Measurements from ENCODE around the gene KLHL7.
"Not testable (repeated sequence)": the region's sequence is repeated elsewhere in the genome, so short reads cannot be mapped to it uniquely, and the experiment has no call there.

The KLHL7 gene

DNA sequence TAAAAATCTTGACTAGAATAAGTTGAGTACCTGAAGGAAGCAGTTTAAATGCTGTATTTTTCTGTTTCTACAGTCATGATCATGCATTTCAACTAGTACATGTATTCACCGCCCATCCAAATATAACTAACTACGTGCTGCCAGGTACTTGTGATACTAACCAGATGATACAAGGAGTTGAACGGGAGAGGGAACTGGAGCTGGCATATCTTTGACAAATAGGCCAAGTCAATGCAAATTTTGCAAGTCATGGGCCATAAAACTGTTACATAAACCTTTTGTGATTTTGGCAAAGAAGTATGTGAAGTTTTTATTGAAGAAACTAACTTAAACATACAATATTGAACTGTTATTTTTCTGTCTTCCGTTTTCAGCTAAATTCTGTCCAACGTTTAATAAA is 90.7 kb downstream of the KLHL7 start:
- no peaks in the 10 kb centered on the region for H3F3A ChIP-seq (ENCODE audit: low read depth)
- peaks cover 4% of the 10 kb centered on the region; the same call in 1 of the 2 replicates for H3K79me2 ChIP-seq (ENCODE audit: insufficient read depth, low read length)
- no peak overlapping the region for H3K4me3 ChIP-seq (ENCODE audit: low read length, poor library complexity, severe bottlenecking)
- H3K4me2 ChIP-seq (ENCODE audit: low read depth, low read length, poor library complexity, severe bottlenecking) = no peak overlapping the region
- no peak for TF ChIP-seq EZH2phosphoT487 (IDR thresholded peaks at IDR 0.05; ENCODE audit: borderline replicate concordance)
- TF ChIP-seq, protein P1, sequence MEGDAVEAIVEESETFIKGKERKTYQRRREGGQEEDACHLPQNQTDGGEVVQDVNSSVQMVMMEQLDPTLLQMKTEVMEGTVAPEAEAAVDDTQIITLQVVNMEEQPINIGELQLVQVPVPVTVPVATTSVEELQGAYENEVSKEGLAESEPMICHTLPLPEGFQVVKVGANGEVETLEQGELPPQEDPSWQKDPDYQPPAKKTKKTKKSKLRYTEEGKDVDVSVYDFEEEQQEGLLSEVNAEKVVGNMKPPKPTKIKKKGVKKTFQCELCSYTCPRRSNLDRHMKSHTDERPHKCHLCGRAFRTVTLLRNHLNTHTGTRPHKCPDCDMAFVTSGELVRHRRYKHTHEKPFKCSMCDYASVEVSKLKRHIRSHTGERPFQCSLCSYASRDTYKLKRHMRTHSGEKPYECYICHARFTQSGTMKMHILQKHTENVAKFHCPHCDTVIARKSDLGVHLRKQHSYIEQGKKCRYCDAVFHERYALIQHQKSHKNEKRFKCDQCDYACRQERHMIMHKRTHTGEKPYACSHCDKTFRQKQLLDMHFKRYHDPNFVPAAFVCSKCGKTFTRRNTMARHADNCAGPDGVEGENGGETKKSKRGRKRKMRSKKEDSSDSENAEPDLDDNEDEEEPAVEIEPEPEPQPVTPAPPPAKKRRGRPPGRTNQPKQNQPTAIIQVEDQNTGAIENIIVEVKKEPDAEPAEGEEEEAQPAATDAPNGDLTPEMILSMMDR (conservative IDR thresholded peaks at IDR 0.05; ENCODE audit: low read length) = no peak
- H3K36me3 ChIP-seq (ENCODE audit: insufficient read depth, low read length) = peaks cover 44% of the 10 kb centered on the region
- H3K27me3 ChIP-seq (ENCODE audit: insufficient read depth, low read length, poor library complexity, severe bottlenecking) = no peaks in the 10 kb centered on the region
- no peaks in the 10 kb centered on the region for H3K9me3 ChIP-seq (ENCODE audit: insufficient read depth, low read depth, low read length)
- no peaks in the 10 kb centered on the region for H3K4me1 ChIP-seq (ENCODE audit: insufficient read depth, low read length, poor library complexity, severe bottlenecking)
- no peaks in the 10 kb centered on the region for H3K9me2 ChIP-seq (replicated peaks; ENCODE audit: low read depth, low read length)
- no peak overlapping the region for H2AFZ ChIP-seq (ENCODE audit: low read length)
- no peaks in the 10 kb centered on the region for H4K20me1 ChIP-seq (ENCODE audit: insufficient read depth, low read length, poor library complexity, severe bottlenecking)
- H3K9ac ChIP-seq (ENCODE audit: low read depth, low read length, poor library complexity, severe bottlenecking) = no peak overlapping the region

GRCh38 chr7:23197745-23198144 is 92.2 kb downstream of the KLHL7 start:
- H2AFZ ChIP-seq (ENCODE audit: low read length); H3K4me2 ChIP-seq (ENCODE audit: low read depth, low read length, poor library complexity, severe bottlenecking); H3K9ac ChIP-seq (ENCODE audit: low read depth, low read length, poor library complexity, severe bottlenecking); H4K20me1 ChIP-seq (ENCODE audit: insufficient read depth, low read length, poor library complexity, severe bottlenecking); H3K4me1 ChIP-seq (ENCODE audit: insufficient read depth, low read length, poor library complexity, severe bottlenecking); H3K4me3 ChIP-seq (ENCODE audit: low read length, poor library complexity, severe bottlenecking); H3K27me3 ChIP-seq (ENCODE audit: insufficient read depth, low read length, poor library complexity, severe bottlenecking); H3K79me2 ChIP-seq (ENCODE audit: insufficient read depth, low read length); H3K9me2 ChIP-seq (replicated peaks; ENCODE audit: low read depth, low read length); H3K9me3 ChIP-seq (ENCODE audit: insufficient read depth, low read depth, low read length); H3F3A ChIP-seq (ENCODE audit: low read depth): not testable (repeated sequence)
- peaks cover 37% of the 10 kb centered on the region for H3K36me3 ChIP-seq (ENCODE audit: insufficient read depth, low read length)

- no peak overlapping the region for H2AFZ ChIP-seq (ENCODE audit: low read length)
- peaks cover 38% of the 10 kb centered on the region for H3K36me3 ChIP-seq (ENCODE audit: insufficient read depth, low read length)
- no peaks in the 10 kb centered on the region for H3K9me3 ChIP-seq (ENCODE audit: insufficient read depth, low read depth, low read length)
- no peaks in the 10 kb centered on the region for H3F3A ChIP-seq (ENCODE audit: low read depth)
- no peak overlapping the region for H3K4me2 ChIP-seq (ENCODE audit: low read depth, low read length, poor library complexity, severe bottlenecking)
- TF ChIP-seq EZH2phosphoT487 (IDR thresholded peaks at IDR 0.05; ENCODE audit: borderline replicate concordance) = no peak
- TF ChIP-seq, protein P1 (conservative IDR thresholded peaks at IDR 0.05; ENCODE audit: low read length) = no peak
- no peaks in the 10 kb centered on the region for H3K27me3 ChIP-seq (ENCODE audit: insufficient read depth, low read length, poor library complexity, severe bottlenecking)
- no peak overlapping the region for H3K4me3 ChIP-seq (ENCODE audit: low read length, poor library complexity, severe bottlenecking)
- H3K79me2 ChIP-seq (ENCODE audit: insufficient read depth, low read length) = no peaks in the 10 kb centered on the region
- no peak overlapping the region for H3K9ac ChIP-seq (ENCODE audit: low read depth, low read length, poor library complexity, severe bottlenecking)
- H4K20me1 ChIP-seq (ENCODE audit: insufficient read depth, low read length, poor library complexity, severe bottlenecking) = no peaks in the 10 kb centered on the region
- H3K4me1 ChIP-seq (ENCODE audit: insufficient read depth, low read length, poor library complexity, severe bottlenecking) = no peaks in the 10 kb centered on the region
- no peaks in the 10 kb centered on the region for H3K9me2 ChIP-seq (replicated peaks; ENCODE audit: low read depth, low read length)
Observed at GRCh38 chr7:23200331-23200730, 94.7 kb downstream of the KLHL7 start.

GRCh38 chr7:23204241-23204640 is 98.7 kb downstream of the KLHL7 start:
- Histone ChIP-seq H3K36me3 (ENCODE audit: insufficient read depth, low read length) (peaks cover 31% of the 10 kb centered on the region), H4K20me1 (ENCODE audit: insufficient read depth, low read length, poor library complexity, severe bottlenecking) (no peaks in the 10 kb centered on the region), H3F3A (ENCODE audit: low read depth) (no peaks in the 10 kb centered on the region), H3K4me1 (ENCODE audit: insufficient read depth, low read length, poor library complexity, severe bottlenecking) (no peaks in the 10 kb centered on the region), H3K4me2 (ENCODE audit: low read depth, low read length, poor library complexity, severe bottlenecking) (no peak overlapping the region), H2AFZ (ENCODE audit: low read length) (no peak overlapping the region), H3K9me3 (ENCODE audit: insufficient read depth, low read depth, low read length) (no peaks in the 10 kb centered on the region), H3K9me2 (replicated peaks; ENCODE audit: low read depth, low read length) (no peaks in the 10 kb centered on the region), H3K27me3 (ENCODE audit: insufficient read depth, low read length, poor library complexity, severe bottlenecking) (no peaks in the 10 kb centered on the region), H3K4me3 (ENCODE audit: low read length, poor library complexity, severe bottlenecking) (no peak overlapping the region), H3K79me2 (ENCODE audit: insufficient read depth, low read length) (no peaks in the 10 kb centered on the region), H3K9ac (ENCODE audit: low read depth, low read length, poor library complexity, severe bottlenecking) (no peak overlapping the region)
- TF ChIP-seq, protein P1 (conservative IDR thresholded peaks at IDR 0.05; ENCODE audit: low read length) = no peak
- no peak for TF ChIP-seq EZH2phosphoT487 (IDR thresholded peaks at IDR 0.05; ENCODE audit: borderline replicate concordance)

Measured in Loucy (cell line).